Neural cell (in vitro differentiated cells): ENCODE data around the gene EVA1A. TPM values are rescaled to one million over a fixed set of nuclear protein-coding genes. Genes with fewer than 3 reads are reported as not detected.

Experiments
- H2AFZ ChIP-seq: fragments of 200-600, 300-800 bp; sonication (generic), shearing (Covaris generic); 2 replicates; pipeline ENCODE4 v1.6.0; 2014; ENCODE audit warnings: low read depth, mild to moderate bottlenecking, antibody characterized with exemption, low read length, moderate library complexity
- H3F3A ChIP-seq: fragments of 200-600 bp; shearing (Covaris generic); 2 replicates; pipeline ENCODE4 v1.6.1; 2016; ENCODE audit warnings: mild to moderate bottlenecking, moderate library complexity, mixed read lengths, antibody characterized with exemption, low read length; ENCODE audit not compliant: insufficient read depth, poor library complexity, severe bottlenecking
- H3K27ac ChIP-seq: fragments of 200-600, 300-800 bp; sonication (generic), shearing (Covaris generic); 2 replicates; pipeline ENCODE4 v1.5.1; 2014; ENCODE audit warnings: mild to moderate bottlenecking, low read length, moderate library complexity
- H3K27me3 ChIP-seq: fragments of 300-800, 200-600 bp; sonication (generic), shearing (Covaris generic); 2 replicates; pipeline ENCODE4 v1.6.0; 2014; ENCODE audit warnings: mild to moderate bottlenecking, low read depth, low read length, moderate library complexity; ENCODE audit not compliant: insufficient read depth
- H3K36me3 ChIP-seq: fragments of 300-800, 200-600 bp; sonication (generic), shearing (Covaris generic); 2 replicates; pipeline ENCODE4 v1.5.1; 2014; ENCODE audit warnings: mild to moderate bottlenecking, antibody characterized with exemption, low read length, moderate library complexity; ENCODE audit not compliant: insufficient read depth
- H3K4me2 ChIP-seq: fragments of 300-800, 200-600 bp; sonication (generic), shearing (Covaris generic); 2 replicates; pipeline ENCODE4 v1.6.0; 2014; ENCODE audit warnings: mild to moderate bottlenecking, low read length
- H3K4me3 ChIP-seq: fragments of 300-800, 200-600 bp; sonication (generic), shearing (Covaris generic); 2 replicates; pipeline ENCODE4 v1.5.1; 2014; ENCODE audit warnings: mild to moderate bottlenecking, low read length, moderate library complexity
- H3K79me2 ChIP-seq: fragments of 200-600 bp; shearing (Covaris generic); replicated peaks from 2 replicates; pipeline ENCODE4 v1.6.0; 2014; ENCODE audit warnings: mild to moderate bottlenecking, low read length, moderate library complexity; ENCODE audit not compliant: insufficient read depth
- H3K9ac ChIP-seq: fragments of 300-800, 200-600 bp; sonication (generic), shearing (Covaris generic); 2 replicates; pipeline ENCODE4 v1.6.1; 2016; ENCODE audit warnings: mild to moderate bottlenecking, low read length, mixed read lengths
- H3K9me2 ChIP-seq: fragments of 200-600 bp; shearing (Covaris generic); 2 replicates; pipeline ENCODE4 v1.6.1; 2016; ENCODE audit warnings: mild to moderate bottlenecking, low read length, mixed read lengths; ENCODE audit not compliant: insufficient read depth
- H3K9me3 ChIP-seq: fragments of 200-600, 300-800 bp; sonication (generic), shearing (Covaris generic); 2 replicates; pipeline ENCODE4 v1.6.1; 2016; ENCODE audit warnings: mild to moderate bottlenecking, mixed run types, low read length, moderate library complexity, mixed read lengths
- H4K20me1 ChIP-seq: fragments of 200-600 bp; shearing (Covaris generic); 2 replicates; pipeline ENCODE4 v1.6.1; 2016; ENCODE audit warnings: mild to moderate bottlenecking, mixed run types; ENCODE audit not compliant: insufficient read depth
- CTCF ChIP-seq: fragments of 450-650 bp; IDR thresholded peaks from 2 replicates; pipeline ENCODE4 v1.5.1; 2014; ENCODE audit warnings: antibody characterized with exemption, mild to moderate bottlenecking, moderate library complexity; ENCODE audit not compliant: poor library complexity, severe bottlenecking
- EP300 ChIP-seq: fragments of 450-650 bp; conservative IDR thresholded peaks from 2 replicates; pipeline ENCODE4 v1.6.1; 2014; ENCODE audit warnings: antibody characterized with exemption, mild to moderate bottlenecking, moderate library complexity; ENCODE audit not compliant: poor library complexity, severe bottlenecking
- EZH2 ChIP-seq: fragments of 200-600, 300-800 bp; shearing (Covaris generic), sonication (generic); IDR thresholded peaks from 2 replicates; pipeline ENCODE4 v1.6.1; 2014; ENCODE audit warnings: antibody characterized with exemption, low read length, borderline replicate concordance, mild to moderate bottlenecking; ENCODE audit not compliant: insufficient read depth, poor library complexity, severe bottlenecking
- MXI1 ChIP-seq: fragments of 450-650 bp; conservative IDR thresholded peaks from 2 replicates; pipeline ENCODE4 v1.6.1; 2014; ENCODE audit warnings: antibody characterized with exemption, mild to moderate bottlenecking; ENCODE audit not compliant: poor library complexity, severe bottlenecking
- POLR2AphosphoS5 ChIP-seq: IDR thresholded peaks from 2 replicates; pipeline ENCODE4 v1.6.1; 2012
- RAD21 ChIP-seq: fragments of 450-650 bp; conservative IDR thresholded peaks from 2 replicates; pipeline ENCODE4 v1.6.1; 2014; ENCODE audit warnings: antibody characterized with exemption, mild to moderate bottlenecking, moderate library complexity
- REST ChIP-seq: IDR thresholded peaks from 2 replicates; pipeline ENCODE4 v1.6.1; 2012; ENCODE audit warnings: borderline replicate concordance
- SMC3 ChIP-seq: fragments of 450-650 bp; conservative IDR thresholded peaks from 2 replicates; pipeline ENCODE4 v1.6.1; 2014; ENCODE audit warnings: antibody characterized with exemption, mild to moderate bottlenecking, moderate library complexity; ENCODE audit not compliant: poor library complexity
- TAF1 ChIP-seq: IDR thresholded peaks from 2 replicates; pipeline ENCODE4 v1.6.1; 2012; ENCODE audit warnings: low read depth
- polyA plus RNA-seq: library from polyadenylated mRNA; depleted of rRNA; stranded (reverse); fragments of >200 nt; gene quantifications from 2 replicates; pipeline ENCODE4 v1.2.3, GENCODE V29; 2014

EVA1A gene
- polyA plus RNA-seq, 1 donor from 2014 or later = not detected

GRCh38 chr2:75462721-75463120 is 98.0 kb downstream of the EVA1A start:
- Histone ChIP-seq H3K27ac (no peak overlapping the region), H3K36me3 (no peaks in the 10 kb centered on the region), H3K79me2 (no peaks in the 10 kb centered on the region), H3K9me2 (no peaks in the 10 kb centered on the region), H3K9ac (no peak overlapping the region), H3F3A (no peaks in the 10 kb centered on the region), H2AFZ (no peak overlapping the region), H3K4me3 (no peak overlapping the region), H4K20me1 (no peaks in the 10 kb centered on the region), H3K9me3 (no peaks in the 10 kb centered on the region), H3K27me3 (no peaks in the 10 kb centered on the region), H3K4me2 (no peak overlapping the region)
- TF ChIP-seq EP300 (no peak), REST (no peak), EZH2 (no peak), POLR2AphosphoS5 (no peak), TAF1 (no peak), MXI1 (no peak), SMC3 (no peak), RAD21 (no peak), CTCF (no peak)

GRCh38 chr2:75462206-75462605 is 98.5 kb downstream of the EVA1A start:
- Histone ChIP-seq H3K9ac (no peak overlapping the region), H3K27ac (no peak overlapping the region), H3K79me2 (no peaks in the 10 kb centered on the region), H4K20me1 (no peaks in the 10 kb centered on the region), H3K4me3 (no peak overlapping the region), H3K4me2 (no peak overlapping the region), H3F3A (no peaks in the 10 kb centered on the region), H3K9me2 (no peaks in the 10 kb centered on the region), H3K36me3 (no peaks in the 10 kb centered on the region), H2AFZ (no peak overlapping the region), H3K27me3 (no peaks in the 10 kb centered on the region), H3K9me3 (no peaks in the 10 kb centered on the region)
- TF ChIP-seq REST (no peak), MXI1 (no peak), RAD21 (no peak), EZH2 (no peak), SMC3 (no peak), EP300 (no peak), TAF1 (no peak), POLR2AphosphoS5 (no peak), CTCF (no peak)
